ENCODE data around the gene OR10J5.
"Not testable (repeated sequence)": the region's sequence is repeated elsewhere in the genome, so short reads cannot be mapped to it uniquely, and the experiment has no call there.

OR10J5 gene

GRCh38 chr1:159532922-159533321 is 2.9 kb downstream of the OR10J5 start:
- CTCF ChIA-PET: no interaction called here
- POLR2A ChIA-PET: no interaction called here

GRCh38 chr1:159524792-159525191 is 11.0 kb downstream of the OR10J5 start:
- POLR2A ChIA-PET; CTCF ChIA-PET; DNase-seq (ENCODE audit: extremely low spot score): not testable (repeated sequence)

More at GRCh38 chr1:159532922-159533321, 2.9 kb downstream of the OR10J5 start:
- DNase-seq (ENCODE audit: extremely low spot score): no peak
- TF ChIP-seq ZNF384 (IDR thresholded peaks at IDR 0.05): no peak
- TF ChIP-seq CTBP1 (IDR thresholded peaks at IDR 0.05; ENCODE audit: borderline replicate concordance): no peak
- TF ChIP-seq NFRKB (IDR thresholded peaks at IDR 0.05): no peak
- TF ChIP-seq ELF4 (IDR thresholded peaks at IDR 0.05): no peak

- ChIA-PET CTCF (no interaction called here), POLR2A (no interaction called here)
- TF ChIP-seq TARDBP (IDR thresholded peaks at IDR 0.05) (no peak), LEF1 (IDR thresholded peaks at IDR 0.05; ENCODE audit: borderline replicate concordance) (no peak), CTBP1 (IDR thresholded peaks at IDR 0.05; ENCODE audit: borderline replicate concordance) (no peak), HDGF (IDR thresholded peaks at IDR 0.05; ENCODE audit: borderline replicate concordance) (no peak), NFRKB (IDR thresholded peaks at IDR 0.05) (no peak)
- DNase-seq (ENCODE audit: extremely low spot score): no peak
Measured at GRCh38 chr1:159510229-159510541, 25.6 kb downstream of the OR10J5 start.

- POLR2A ChIA-PET: no interaction called here
- TF ChIP-seq PKNOX1 (IDR thresholded peaks at IDR 0.05) (no peak), SUZ12 (IDR thresholded peaks at IDR 0.05) (no peak), NFRKB (IDR thresholded peaks at IDR 0.05) (no peak), SP1 (IDR thresholded peaks at IDR 0.05) (no peak), CTBP1 (IDR thresholded peaks at IDR 0.05; ENCODE audit: borderline replicate concordance) (no peak), ARNT (IDR thresholded peaks at IDR 0.05) (no peak), FOXM1 (IDR thresholded peaks at IDR 0.05; ENCODE audit: borderline replicate concordance) (no peak), LEF1 (IDR thresholded peaks at IDR 0.05; ENCODE audit: borderline replicate concordance) (no peak)
- no peak for DNase-seq (ENCODE audit: extremely low spot score)
- CTCF ChIA-PET: no interaction called here
Measured at GRCh38 chr1:159509440-159510228, 26.2 kb downstream of the OR10J5 start.

- DNase-seq (ENCODE audit: extremely low spot score): no peak
- ChIA-PET POLR2A (no interaction called here), CTCF (no interaction called here)
- TF ChIP-seq SP1 (IDR thresholded peaks at IDR 0.05) (no peak), ZNF384 (IDR thresholded peaks at IDR 0.05) (no peak), FOXK2 (IDR thresholded peaks at IDR 0.05) (no peak), ARNT (IDR thresholded peaks at IDR 0.05) (no peak)
Measured at GRCh38 chr1:159508951-159509350, 26.9 kb downstream of the OR10J5 start.

- ChIA-PET POLR2A (no interaction called here), CTCF (no interaction called here)
- TF ChIP-seq HDGF (IDR thresholded peaks at IDR 0.05; ENCODE audit: borderline replicate concordance) (no peak), LEF1 (IDR thresholded peaks at IDR 0.05; ENCODE audit: borderline replicate concordance) (no peak), ARNT (IDR thresholded peaks at IDR 0.05) (no peak), PKNOX1 (IDR thresholded peaks at IDR 0.05) (no peak), NFRKB (IDR thresholded peaks at IDR 0.05) (no peak), CTBP1 (IDR thresholded peaks at IDR 0.05; ENCODE audit: borderline replicate concordance) (no peak), ELF4 (IDR thresholded peaks at IDR 0.05) (no peak), BHLHE40 (IDR thresholded peaks at IDR 0.05; ENCODE audit: borderline replicate concordance) (no peak), ZNF384 (IDR thresholded peaks at IDR 0.05) (no peak), FOXM1 (IDR thresholded peaks at IDR 0.05; ENCODE audit: borderline replicate concordance) (no peak), FOXA1 (IDR thresholded peaks at IDR 0.05) (no peak), SP1 (IDR thresholded peaks at IDR 0.05) (no peak)
- no peak for DNase-seq (ENCODE audit: extremely low spot score)
Measured at GRCh38 chr1:159505676-159506075, 30.1 kb downstream of the OR10J5 start.

GRCh38 chr1:159501082-159501481 is 34.7 kb downstream of the OR10J5 start:
- no peak for TF ChIP-seq FOXA1 (IDR thresholded peaks at IDR 0.05)
- no peak for TF ChIP-seq HDGF (IDR thresholded peaks at IDR 0.05; ENCODE audit: borderline replicate concordance)
- no peak for TF ChIP-seq LEF1 (IDR thresholded peaks at IDR 0.05; ENCODE audit: borderline replicate concordance)
- TF ChIP-seq BHLHE40 (IDR thresholded peaks at IDR 0.05; ENCODE audit: borderline replicate concordance): no peak
- TF ChIP-seq FOXK2 (IDR thresholded peaks at IDR 0.05): no peak
- TF ChIP-seq ELF4 (IDR thresholded peaks at IDR 0.05): no peak
- no peak for TF ChIP-seq SP1 (IDR thresholded peaks at IDR 0.05)
- TF ChIP-seq SUZ12 (IDR thresholded peaks at IDR 0.05): no peak
- no peak for TF ChIP-seq NFRKB (IDR thresholded peaks at IDR 0.05)
- TF ChIP-seq L3MBTL2 (conservative IDR thresholded peaks at IDR 0.05): no peak
- no peak for TF ChIP-seq PKNOX1 (IDR thresholded peaks at IDR 0.05)
- no peak for TF ChIP-seq ARNT (IDR thresholded peaks at IDR 0.05)
- no peak for TF ChIP-seq CTBP1 (IDR thresholded peaks at IDR 0.05; ENCODE audit: borderline replicate concordance)
- no peak for TF ChIP-seq FOXM1 (IDR thresholded peaks at IDR 0.05; ENCODE audit: borderline replicate concordance)
- TF ChIP-seq ZNF384 (IDR thresholded peaks at IDR 0.05): no peak
- no peak for TF ChIP-seq TARDBP (IDR thresholded peaks at IDR 0.05)
- DNase-seq (ENCODE audit: extremely low spot score): no peak
- ChIA-PET POLR2A (no interaction called here), CTCF (no interaction called here)

- CTCF ChIA-PET; POLR2A ChIA-PET; DNase-seq (ENCODE audit: extremely low spot score): not testable (repeated sequence)
Measured at GRCh38 chr1:159494513-159495210, 41.1 kb downstream of the OR10J5 start.

Data from HEK293T (cell line).